Adipocyte (in vitro differentiated cells): ENCODE measurements around the gene SUMO3.

Source experiments
- DNase-seq: peaks from one replicate; pipeline ENCODE4 v3.0.0-alpha.2; 2015; ENCODE audit warnings: low read depth
- H3K27me3 ChIP-seq: replicated peaks from 2 replicates; pipeline ENCODE4 v1.7.0; 2013; ENCODE audit warnings: mild to moderate bottlenecking, low read length, moderate library complexity; ENCODE audit not compliant: control insufficient read depth, insufficient read depth
- H3K36me3 ChIP-seq: 2 replicates; pipeline ENCODE4 v1.7.0; 2013; ENCODE audit warnings: low read length, mild to moderate bottlenecking, moderate library complexity; ENCODE audit not compliant: control insufficient read depth, insufficient read depth, severe bottlenecking
- H3K4me1 ChIP-seq: 2 replicates; pipeline ENCODE4 v1.7.0; 2013; ENCODE audit warnings: mild to moderate bottlenecking, low read length, moderate library complexity; ENCODE audit not compliant: control insufficient read depth, insufficient read depth
- H3K4me3 ChIP-seq: 2 replicates; pipeline ENCODE4 v1.7.0; 2013; ENCODE audit warnings: mild to moderate bottlenecking, low read length, moderate library complexity
- H3K9ac ChIP-seq: 2 replicates; pipeline ENCODE4 v1.7.0; 2013; ENCODE audit warnings: mild to moderate bottlenecking, low read length, moderate library complexity
- H3K9me3 ChIP-seq: 2 replicates; pipeline ENCODE4 v1.7.0; 2013; ENCODE audit warnings: mild to moderate bottlenecking, low read length, moderate library complexity; ENCODE audit not compliant: control insufficient read depth

Gene SUMO3

DNA sequence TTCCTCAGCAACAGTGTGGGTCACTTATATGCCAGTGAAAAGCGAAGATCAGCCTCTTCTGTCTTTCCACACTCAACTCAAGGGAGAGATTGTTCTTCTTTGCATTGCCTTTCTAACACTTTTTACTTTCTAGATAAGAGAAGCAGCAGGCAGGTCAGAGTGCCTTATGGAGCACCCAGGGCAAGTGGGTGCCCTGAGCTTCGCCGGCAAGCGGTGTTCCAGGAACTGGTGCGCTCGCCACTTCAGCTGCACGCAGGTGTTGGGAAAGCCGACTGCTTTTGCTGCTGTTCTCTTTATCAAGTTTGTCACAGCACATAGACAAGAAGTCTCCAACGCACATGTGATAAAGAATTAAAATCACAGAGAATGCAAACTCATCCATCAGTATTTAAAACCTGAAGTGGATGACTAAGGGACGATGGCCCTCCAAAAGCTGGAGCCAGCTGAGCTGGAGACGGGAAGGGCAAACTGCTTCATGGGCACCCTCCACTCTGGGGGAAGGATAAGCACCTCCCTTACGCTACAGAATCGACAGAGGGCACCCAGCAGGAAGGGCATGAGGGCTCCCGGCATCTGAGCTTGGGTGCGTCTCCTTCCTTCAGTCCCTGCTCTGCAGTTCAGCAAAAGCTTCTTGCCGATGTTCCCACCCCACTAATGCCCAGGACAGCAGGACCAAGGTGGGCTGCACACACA is 36.9 kb downstream of the SUMO3 start:
- Histone ChIP-seq H3K36me3 (peaks cover 51% of the 10 kb centered on the region), H3K27me3 (no peaks in the 10 kb centered on the region), H3K4me1 (peaks cover 21% of the 10 kb centered on the region), H3K4me3 (no peak overlapping the region), H3K9me3 (no peaks in the 10 kb centered on the region), H3K9ac (no peak overlapping the region)
- DNase-seq, result no peak

DNA sequence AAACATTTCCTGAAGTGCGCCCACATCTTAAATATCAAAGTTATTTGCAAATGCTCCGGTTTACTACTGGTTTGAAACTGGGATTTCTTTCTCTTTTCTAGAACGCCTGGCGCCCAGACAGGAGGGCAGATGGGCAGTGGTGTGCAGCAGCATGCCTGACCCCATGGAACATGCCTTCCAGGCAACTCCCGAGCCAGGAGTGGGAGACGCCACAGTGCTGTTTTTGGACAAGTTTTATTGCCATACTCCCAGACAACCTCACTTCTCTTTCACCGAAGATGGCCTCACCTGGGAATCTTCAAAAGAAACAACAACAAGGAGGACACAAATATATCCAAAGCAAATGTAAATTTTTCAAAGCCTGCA is 37.7 kb downstream of the SUMO3 start:
- no peak for DNase-seq
- Histone ChIP-seq H3K9me3 (no peaks in the 10 kb centered on the region), H3K36me3 (peaks cover 52% of the 10 kb centered on the region), H3K4me1 (peaks cover 16% of the 10 kb centered on the region), H3K27me3 (no peaks in the 10 kb centered on the region), H3K4me3 (no peak overlapping the region), H3K9ac (no peak overlapping the region)

DNA sequence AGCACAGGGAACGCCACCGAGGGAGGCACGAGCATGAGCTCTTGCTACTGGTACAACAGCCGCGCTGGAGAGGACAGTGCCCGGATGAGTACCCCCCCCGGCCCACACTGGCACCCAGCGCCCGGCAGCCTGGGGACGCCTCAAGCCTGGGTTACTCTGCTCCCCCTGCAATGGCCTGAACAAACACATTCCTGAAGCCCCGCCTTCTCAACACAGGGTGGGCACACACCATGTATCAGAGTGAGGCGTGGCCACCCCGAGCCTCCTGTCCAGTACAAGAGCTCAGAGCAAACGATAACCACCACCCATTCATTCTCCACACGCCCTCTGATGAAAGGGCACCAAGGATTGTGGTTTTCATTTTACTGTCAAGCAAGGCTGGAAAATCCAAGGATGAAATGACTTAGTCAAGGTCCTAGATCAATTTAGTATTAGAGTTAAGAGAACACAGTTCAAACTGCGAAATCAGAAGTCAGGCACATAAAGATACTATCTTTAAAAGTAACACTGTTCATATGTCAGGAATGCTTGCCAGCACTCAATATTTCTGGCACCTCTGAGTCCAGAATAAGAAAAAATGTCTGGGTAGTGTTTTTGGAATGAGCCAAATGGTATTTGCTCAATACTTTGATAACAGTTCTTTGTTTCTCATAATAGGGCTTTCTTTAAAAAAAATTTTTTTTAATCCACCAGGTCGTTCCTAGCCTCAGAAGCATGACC is 38.3 kb downstream of the SUMO3 start:
- Histone ChIP-seq H3K9me3 (no peaks in the 10 kb centered on the region), H3K4me1 (peaks cover 16% of the 10 kb centered on the region), H3K9ac (no peak overlapping the region), H3K27me3 (no peaks in the 10 kb centered on the region), H3K36me3 (peaks cover 54% of the 10 kb centered on the region), H3K4me3 (no peak overlapping the region)
- no peak for DNase-seq

DNA sequence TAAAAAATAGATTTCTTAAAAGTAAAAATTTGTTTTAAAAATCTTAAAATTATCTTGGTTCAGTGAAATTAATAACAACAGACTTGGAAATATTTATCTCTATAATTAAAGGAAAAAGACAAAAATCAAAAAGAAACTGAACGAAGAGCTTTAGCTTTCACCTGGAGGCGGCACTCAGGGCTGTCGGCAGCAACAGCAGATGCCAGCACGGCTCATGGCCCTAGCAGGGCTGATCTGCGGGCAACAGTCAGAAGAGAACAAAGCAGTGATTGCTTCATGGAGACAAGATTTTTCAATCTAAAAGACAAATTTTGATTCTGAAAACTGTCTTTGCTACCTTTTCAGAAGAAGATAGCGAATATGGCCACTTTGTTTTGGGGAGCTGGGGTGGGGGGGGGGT is 38.9 kb downstream of the SUMO3 start:
- H3K4me1 ChIP-seq, result peaks cover 16% of the 10 kb centered on the region
- H3K36me3 ChIP-seq, result peaks cover 54% of the 10 kb centered on the region
- no peak for DNase-seq
- no peak overlapping the region for H3K9ac ChIP-seq
- no peak overlapping the region for H3K4me3 ChIP-seq
- no peaks in the 10 kb centered on the region for H3K27me3 ChIP-seq
- no peaks in the 10 kb centered on the region for H3K9me3 ChIP-seq

- no peaks in the 10 kb centered on the region for H3K9me3 ChIP-seq
- H3K36me3 ChIP-seq, result peaks cover 57% of the 10 kb centered on the region
- H3K4me1 ChIP-seq, result peaks cover 16% of the 10 kb centered on the region
- no peak overlapping the region for H3K9ac ChIP-seq
- no peaks in the 10 kb centered on the region for H3K27me3 ChIP-seq
- H3K4me3 ChIP-seq, result no peak overlapping the region
- DNase-seq, result no peak
Measured at GRCh38 chr21:44778499-44778911, 39.4 kb downstream of the SUMO3 start.

DNA sequence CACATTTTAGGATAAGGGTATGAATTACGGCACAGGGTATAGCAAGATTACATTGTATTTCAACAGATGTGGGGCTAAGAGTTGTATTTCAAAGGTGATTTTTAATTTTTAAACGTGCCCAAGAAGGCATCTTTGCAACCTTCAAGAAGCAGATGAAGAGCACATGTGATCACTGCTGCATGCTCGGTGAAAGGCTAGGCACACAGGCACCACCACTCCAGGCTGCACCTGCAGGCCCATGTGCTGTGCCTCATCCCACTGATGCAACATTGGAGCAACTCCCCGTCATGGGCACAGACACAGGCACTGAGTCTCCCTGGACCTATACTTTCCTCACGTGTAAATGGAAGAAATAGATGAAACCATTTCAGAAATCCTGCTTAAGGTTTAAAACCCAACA is 39.8 kb downstream of the SUMO3 start:
- H3K36me3 ChIP-seq, result peaks cover 61% of the 10 kb centered on the region
- H3K4me3 ChIP-seq, result no peak overlapping the region
- no peak for DNase-seq
- no peaks in the 10 kb centered on the region for H3K27me3 ChIP-seq
- H3K4me1 ChIP-seq, result peaks cover 16% of the 10 kb centered on the region
- H3K9ac ChIP-seq, result no peak overlapping the region
- no peaks in the 10 kb centered on the region for H3K9me3 ChIP-seq

DNA sequence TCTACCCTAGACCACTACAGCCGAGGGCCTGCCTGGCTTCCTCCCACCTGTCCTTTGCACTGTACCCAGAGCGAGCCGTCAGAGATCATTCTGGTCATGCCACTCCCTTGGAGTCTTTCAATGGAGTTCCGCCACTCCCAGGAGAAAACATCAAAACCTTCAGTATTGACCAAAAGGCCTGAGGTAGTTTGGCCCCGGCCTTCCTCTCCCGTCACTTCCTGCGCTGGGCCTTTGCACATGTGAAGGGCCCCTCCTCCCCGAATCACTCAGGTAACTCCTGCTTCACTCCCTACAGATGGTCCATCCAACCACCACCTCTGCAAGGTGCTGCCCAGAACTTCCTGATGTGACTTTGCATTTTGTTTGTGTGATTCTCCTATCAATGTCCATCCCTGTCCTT is 42.9 kb downstream of the SUMO3 start:
- Histone ChIP-seq H3K4me3 (no peak overlapping the region), H3K36me3 (peaks cover 84% of the 10 kb centered on the region), H3K27me3 (no peaks in the 10 kb centered on the region), H3K9me3 (no peaks in the 10 kb centered on the region), H3K9ac (no peak overlapping the region), H3K4me1 (peaks cover 13% of the 10 kb centered on the region)
- no peak for DNase-seq

DNA sequence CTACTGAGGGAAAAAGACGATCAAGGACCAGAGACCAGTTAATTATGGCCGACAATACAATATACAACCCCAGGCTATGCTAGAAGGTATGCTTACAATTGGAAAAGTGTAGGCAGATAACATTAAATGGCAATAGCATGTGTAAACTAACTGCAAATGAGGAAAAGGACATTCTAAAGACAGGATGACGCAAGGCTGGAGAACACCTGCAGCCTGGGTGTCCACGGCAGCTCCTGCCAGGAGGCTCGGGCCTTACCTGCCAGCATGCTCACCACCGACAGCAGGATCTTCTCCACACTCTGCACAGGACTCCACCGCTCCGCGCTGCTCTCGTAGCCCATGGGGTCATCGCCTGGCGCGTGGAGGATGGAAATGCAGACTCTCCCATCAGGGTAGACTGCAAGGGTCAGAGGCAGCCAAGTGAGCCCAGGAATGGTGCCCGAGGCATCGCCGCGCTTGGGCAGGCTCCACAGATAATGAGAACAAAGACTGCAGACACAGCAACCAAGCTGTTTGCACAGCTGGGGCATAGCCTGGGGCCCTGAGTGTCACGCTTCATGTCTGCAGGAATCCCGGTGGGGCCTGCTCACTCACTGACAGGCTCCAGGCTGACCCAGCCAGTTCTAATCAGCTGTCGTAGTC is 44.5 kb downstream of the SUMO3 start:
- H3K27me3 ChIP-seq, result no peaks in the 10 kb centered on the region
- no peak overlapping the region for H3K9ac ChIP-seq
- H3K4me3 ChIP-seq, result no peak overlapping the region
- peaks cover 88% of the 10 kb centered on the region for H3K36me3 ChIP-seq
- peaks cover 2% of the 10 kb centered on the region for H3K4me1 ChIP-seq
- H3K9me3 ChIP-seq, result no peaks in the 10 kb centered on the region
- DNase-seq, result no peak

DNA sequence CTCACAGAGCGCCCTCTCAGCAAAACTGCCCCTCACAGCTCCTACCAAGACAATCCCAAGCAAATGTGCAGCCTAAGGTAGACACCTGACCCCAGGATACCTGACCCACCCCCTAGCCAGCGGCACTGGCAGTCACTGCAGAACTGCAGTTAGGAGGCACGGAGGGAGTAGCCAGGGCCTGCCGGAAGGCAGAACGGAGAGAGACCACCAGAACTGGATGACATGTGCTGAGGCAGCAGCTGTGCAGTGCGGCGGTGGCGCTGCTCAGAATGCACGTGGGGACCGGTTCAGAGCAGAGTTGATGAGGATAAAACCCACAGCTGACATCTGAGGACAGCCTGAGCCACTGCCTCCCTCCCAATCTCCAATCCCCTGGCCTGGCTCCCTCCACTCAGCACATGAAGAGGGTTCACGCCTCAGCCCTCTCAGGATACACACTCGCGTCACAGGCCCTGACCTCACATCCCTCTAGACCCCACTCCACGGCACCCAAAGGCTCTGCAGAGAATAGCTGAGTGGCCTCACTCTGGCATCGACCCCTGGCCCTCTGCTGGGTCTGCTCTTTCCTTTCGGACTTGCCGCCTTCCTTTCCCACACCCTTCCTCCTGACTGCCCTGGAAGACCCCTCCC is 45.9 kb downstream of the SUMO3 start:
- H3K27me3 ChIP-seq, result no peaks in the 10 kb centered on the region
- H3K36me3 ChIP-seq, result peaks cover 78% of the 10 kb centered on the region
- H3K4me3 ChIP-seq, result no peak overlapping the region
- H3K9ac ChIP-seq, result no peak overlapping the region
- no peak for DNase-seq
- no peaks in the 10 kb centered on the region for H3K4me1 ChIP-seq
- no peaks in the 10 kb centered on the region for H3K9me3 ChIP-seq

DNA sequence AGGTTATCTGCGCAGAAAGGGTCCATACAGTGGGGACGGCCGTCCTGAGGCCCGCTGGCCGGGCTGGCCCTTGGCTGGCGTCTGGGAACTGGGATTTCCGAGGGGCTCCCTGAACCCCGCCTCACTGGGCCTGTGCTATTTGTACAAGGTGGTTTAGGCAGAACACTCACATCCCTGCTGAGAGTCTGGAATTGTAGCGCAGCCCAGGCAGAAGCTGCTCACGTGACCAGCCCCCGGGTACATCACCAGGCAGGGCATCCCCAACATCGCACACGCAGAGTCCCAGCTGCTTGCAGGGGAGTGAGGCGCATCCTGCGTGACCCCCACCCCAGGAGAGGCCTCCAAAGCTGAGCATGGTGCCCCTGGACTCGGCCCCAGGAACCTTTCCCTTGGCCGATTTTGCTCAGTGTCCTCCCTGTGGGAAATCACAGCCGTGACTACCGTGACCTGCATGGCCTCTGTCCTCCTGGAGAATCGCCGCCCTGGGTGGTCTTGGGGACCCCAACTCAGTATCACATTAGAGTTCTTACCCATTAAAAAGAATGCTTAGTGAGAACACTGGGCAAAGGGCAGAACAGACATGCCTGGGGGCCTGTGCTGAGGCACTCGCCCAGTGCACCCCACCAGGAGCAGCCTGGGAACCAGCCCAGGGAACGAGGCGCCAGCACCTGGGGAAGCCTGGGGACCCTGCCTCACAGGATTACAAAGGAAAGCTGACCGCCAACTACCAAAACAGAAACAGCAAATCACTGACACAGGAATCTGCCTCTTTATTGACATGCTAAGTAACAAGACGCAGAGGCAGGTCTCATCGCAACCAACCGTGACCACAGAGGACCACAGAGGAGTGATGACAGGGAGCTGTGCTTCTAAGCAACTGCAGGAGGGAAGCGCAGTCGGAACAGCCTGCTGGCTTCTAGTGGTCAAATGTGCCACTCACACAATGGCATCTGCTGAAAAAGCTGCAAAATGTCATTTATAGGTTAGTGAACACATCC is 49.7 kb downstream of the SUMO3 start:
- no peak overlapping the region for H3K4me3 ChIP-seq
- no peak overlapping the region for H3K9ac ChIP-seq
- H3K27me3 ChIP-seq, result no peaks in the 10 kb centered on the region
- H3K36me3 ChIP-seq, result peaks cover 39% of the 10 kb centered on the region
- H3K4me1 ChIP-seq, result no peaks in the 10 kb centered on the region
- no peak for DNase-seq
- H3K9me3 ChIP-seq, result no peaks in the 10 kb centered on the region
